Right lobe of liver (tissue), 6 donors: ENCODE measurements around the gene PIK3CB. TPM values are rescaled to one million over a fixed set of nuclear protein-coding genes. Genes with fewer than 3 reads are reported as not detected.

Source experiments
- ATAC-seq, 4 donors: fragments of 200-7000 bp; cut with Tn5 transposase; one replicate each; pipeline ENCODE4 v1.9.1; 2020; ENCODE audit warnings: mild to moderate bottlenecking in 4 of 4, moderate library complexity in 4 of 4
- DNase-seq, 3 donors: peaks; one replicate each; pipeline ENCODE4 v3.0.0-alpha.2; 2020
- H3K27ac ChIP-seq, 3 donors: fragments of 200-600 bp; one replicate each; pipeline ENCODE4 v1.8.0; 2022
- H3K27me3 ChIP-seq, 2 donors: fragments of 200-600 bp; one replicate each; pipeline ENCODE4 v1.8.0; 2022
- H3K36me3 ChIP-seq, 4 donors: fragments of 200-600 bp; sonication (generic) in 1 of 4; one replicate each; pipeline versions ENCODE4 v1.5.1 to v1.8.0; 2017 to 2022; ENCODE audit warnings: control low read depth in 1 of 4
- H3K4me1 ChIP-seq, 4 donors: fragments of 200-600 bp; sonication (generic) in 1 of 4; one replicate each; pipeline versions ENCODE4 v1.5.1 to v1.8.0; 2017 to 2022; ENCODE audit warnings: control low read depth in 1 of 4
- H3K4me3 ChIP-seq, 3 donors: fragments of 200-600 bp; one replicate each; pipeline ENCODE4 v1.8.0; 2022
- H3K9me3 ChIP-seq, 4 donors: fragments of 200-600 bp; sonication (generic) in 1 of 4; one replicate each; pipeline versions ENCODE4 v1.5.1 to v1.8.0; 2017 to 2022; ENCODE audit warnings: control low read depth in 1 of 4
- POLR2A ChIP-seq: fragments of 450-650 bp; IDR thresholded peaks from one replicate; pipeline ENCODE4 v1.6.1; 2017; ENCODE audit warnings: antibody characterized with exemption, mild to moderate bottlenecking
- WGBS: methylation state at CpG from one replicate; pipeline ENCODE4 v1.1.6; 2018; ENCODE audit warnings: low coverage, low lambda C conversion rate; ENCODE audit not compliant: insufficient coverage; ENCODE audit errors: missing lambda C conversion rate; 5-methylcytosine and 5-hydroxymethylcytosine counted together
- intact Hi-C, 2 donors: fragments of 100-400 bp; cut with DNase I; formaldehyde crosslinking; loops; one replicate each; pipeline versions ENCODE4 v1.11.2 to v1.14.1; 2022
- total RNA-seq, 6 experiments: library from RNA; depleted of rRNA in 2 of 6; stranded (reverse); fragments of >200 nt in 2 of 6; fragmentation: NEBNext Ultra II Directional in 3 of 6; extraction: Animal tissue kit (Norgen Biotek cat#: 25700) in 3 of 6; gene quantifications; one replicate each; pipeline versions ENCODE4 v1.1.0 to v1.2.4, GENCODE V29; 2016 to 2023
- TF ChIP-seq, protein P1 (sequence below), 4 donors: fragments of 200-600 bp in 3 of 4; fragments of 450-650 bp in 1 of 4; IDR thresholded peaks; one replicate each; pipeline versions ENCODE4 v1.5.1 to v1.8.0; 2016 to 2022; ENCODE audit warnings: antibody characterized with exemption in 4 of 4, mild to moderate bottlenecking in 2 of 4
- donor health status: DM: no; HTN: yes; CAD: no.
- donor health status: DM: no; HTN: no; CAD: no.
- donor health status: DM: no; HTN: no; CAD: no.
- donor health status: DM: no; HTN: yes; CAD: no.
- donor health status: DM: no; HTN: yes; CAD: no.

The PIK3CB gene
- total RNA-seq, 6 experiments from 2014 or later: 12.1 to 20.9 (median 14.6) TPM

DNA sequence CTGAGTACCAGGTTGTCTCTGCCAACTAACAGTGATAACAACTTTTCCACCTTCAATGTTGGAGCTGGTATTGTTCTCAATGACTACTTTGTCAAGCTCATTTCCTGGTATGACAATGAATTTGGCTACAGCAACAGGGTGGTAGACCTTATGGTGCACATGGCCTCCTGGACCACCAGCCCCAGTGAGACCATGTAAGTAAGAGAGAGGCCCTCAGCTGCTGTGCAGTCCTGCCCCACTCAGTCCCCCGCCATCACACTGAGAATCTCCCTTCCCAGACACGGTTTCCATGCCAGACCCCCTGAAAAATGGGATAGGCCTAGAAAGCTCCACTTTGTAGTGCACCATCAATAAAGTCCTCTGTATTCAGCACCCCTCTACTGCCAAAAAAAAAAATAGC lies 56.1 kb downstream of the PIK3CB start:
- no peak for ATAC-seq
- WGBS: 93% methylated on average over 2 of the region's 2 CpGs
- Histone ChIP-seq H3K27ac (no peak overlapping the region), H3K4me3 (no peak overlapping the region), H3K4me1 (peaks cover 0 to 8% (median 0%) of the 10 kb centered on the region in 4 donors), H3K36me3 (no peaks in the 10 kb centered on the region), H3K27me3 (no peaks in the 10 kb centered on the region), H3K9me3 (no peaks in the 10 kb centered on the region)
- DNase-seq: no peak
- TF ChIP-seq, protein P1, sequence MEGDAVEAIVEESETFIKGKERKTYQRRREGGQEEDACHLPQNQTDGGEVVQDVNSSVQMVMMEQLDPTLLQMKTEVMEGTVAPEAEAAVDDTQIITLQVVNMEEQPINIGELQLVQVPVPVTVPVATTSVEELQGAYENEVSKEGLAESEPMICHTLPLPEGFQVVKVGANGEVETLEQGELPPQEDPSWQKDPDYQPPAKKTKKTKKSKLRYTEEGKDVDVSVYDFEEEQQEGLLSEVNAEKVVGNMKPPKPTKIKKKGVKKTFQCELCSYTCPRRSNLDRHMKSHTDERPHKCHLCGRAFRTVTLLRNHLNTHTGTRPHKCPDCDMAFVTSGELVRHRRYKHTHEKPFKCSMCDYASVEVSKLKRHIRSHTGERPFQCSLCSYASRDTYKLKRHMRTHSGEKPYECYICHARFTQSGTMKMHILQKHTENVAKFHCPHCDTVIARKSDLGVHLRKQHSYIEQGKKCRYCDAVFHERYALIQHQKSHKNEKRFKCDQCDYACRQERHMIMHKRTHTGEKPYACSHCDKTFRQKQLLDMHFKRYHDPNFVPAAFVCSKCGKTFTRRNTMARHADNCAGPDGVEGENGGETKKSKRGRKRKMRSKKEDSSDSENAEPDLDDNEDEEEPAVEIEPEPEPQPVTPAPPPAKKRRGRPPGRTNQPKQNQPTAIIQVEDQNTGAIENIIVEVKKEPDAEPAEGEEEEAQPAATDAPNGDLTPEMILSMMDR (IDR thresholded peaks at IDR 0.05): no peak
- TF ChIP-seq POLR2A: no peak
- intact Hi-C loops: no loop called here

DNA sequence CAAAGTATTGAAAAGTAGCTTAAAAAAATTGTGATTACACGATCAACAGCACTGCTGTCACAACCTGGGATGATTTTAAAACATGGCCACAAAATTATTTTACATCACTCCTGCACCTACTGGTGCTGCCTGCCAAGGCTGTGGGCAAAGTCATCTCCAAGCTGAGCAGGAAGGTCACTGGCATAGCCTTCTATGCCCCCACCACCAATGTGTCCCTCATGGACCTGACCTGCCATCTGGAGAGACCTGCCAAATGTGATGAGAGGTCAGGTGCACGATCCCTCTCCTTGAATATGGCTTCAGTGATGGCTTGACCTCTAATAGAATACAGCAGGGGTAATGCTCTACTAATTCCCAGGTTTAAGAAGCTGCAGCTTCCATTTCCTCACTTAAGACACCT lies 57.8 kb downstream of the PIK3CB start:
- Histone ChIP-seq H3K4me1 (peaks cover 0 to 8% (median 0%) of the 10 kb centered on the region in 4 donors), H3K36me3 (no peaks in the 10 kb centered on the region), H3K27ac (no peak overlapping the region), H3K4me3 (no peak overlapping the region), H3K9me3 (no peaks in the 10 kb centered on the region), H3K27me3 (no peaks in the 10 kb centered on the region)
- DNase-seq (no peak), ATAC-seq (peak in 2 of 4 donors; percentile 21 to 47)
- intact Hi-C loops: no loop called here
- WGBS: 67% methylated on average over 1 of the region's 2 CpGs
- TF ChIP-seq POLR2A: no peak
- TF ChIP-seq, protein P1 (IDR thresholded peaks at IDR 0.05): no peak

DNA sequence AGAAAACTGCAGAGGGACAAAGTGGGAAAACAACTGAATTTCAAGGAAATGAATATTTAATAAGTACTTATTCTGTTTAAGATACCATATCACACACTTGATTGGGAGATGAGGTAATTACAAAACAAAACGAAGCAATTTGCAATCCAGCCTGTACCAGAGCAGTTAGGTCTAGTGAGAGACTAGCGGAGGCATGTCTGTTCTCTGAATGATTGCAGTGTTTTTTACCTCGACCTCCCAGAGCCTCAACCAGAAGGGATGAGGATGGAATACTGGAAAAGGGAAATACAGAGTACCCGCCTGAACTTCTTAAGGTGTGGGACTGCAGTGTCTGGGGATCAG lies 59.5 kb downstream of the PIK3CB start:
- no peaks in the 10 kb centered on the region for H3K27me3 ChIP-seq
- intact Hi-C loops: no loop called here
- no peaks in the 10 kb centered on the region for H3K36me3 ChIP-seq
- no peaks in the 10 kb centered on the region for H3K9me3 ChIP-seq
- H3K4me3 ChIP-seq: no peak overlapping the region
- peaks cover 0 to 8% (median 0%) of the 10 kb centered on the region in 4 donors for H3K4me1 ChIP-seq
- H3K27ac ChIP-seq: peak overlapping the region in 1 of 3 donors; percentile 16
- ATAC-seq (no peak), DNase-seq (no peak)
- TF ChIP-seq, protein P1 (IDR thresholded peaks at IDR 0.05): no peak
- no peak for TF ChIP-seq POLR2A
- WGBS: 59% methylated on average over 3 of the region's 4 CpGs

DNA sequence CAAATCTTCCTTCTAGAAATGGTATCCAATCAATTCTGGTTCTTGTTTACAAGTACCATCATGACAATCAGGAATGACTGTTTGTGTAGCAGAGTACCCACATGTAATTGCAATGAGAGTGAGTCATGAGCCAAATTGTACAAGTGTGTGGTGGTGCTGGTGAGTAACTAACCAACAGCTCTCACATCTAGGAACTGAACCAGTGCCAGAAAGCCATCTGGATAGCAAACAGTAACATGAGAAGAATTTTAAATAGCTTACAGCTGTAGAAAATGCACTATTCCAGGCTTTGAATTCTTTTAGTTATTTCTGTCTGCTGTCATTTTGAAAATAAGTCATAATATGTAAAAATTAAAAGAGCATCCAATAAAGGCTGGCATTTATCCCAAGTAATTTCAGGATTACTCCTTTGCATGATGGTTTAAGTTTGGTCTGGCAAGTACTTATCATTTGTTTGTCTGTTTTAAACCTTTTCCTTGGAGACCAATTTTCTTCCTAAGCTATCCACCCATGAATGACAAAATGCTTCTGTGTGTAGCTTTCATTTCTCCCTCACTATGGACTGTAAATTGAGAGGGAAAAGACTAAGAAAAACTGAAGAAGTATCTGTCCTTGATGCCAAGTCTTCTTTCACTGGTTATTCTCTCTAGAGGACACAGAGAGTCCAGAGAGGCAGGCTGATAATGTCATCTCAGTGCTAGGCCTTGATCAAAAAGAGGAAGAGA lies 60.0 kb downstream of the PIK3CB start:
- H3K4me3 ChIP-seq: no peak overlapping the region
- ATAC-seq: peak; percentile 42 to 97 (median 56)

More for the DNA sequence above, 60.0 kb downstream of the PIK3CB start:
- Histone ChIP-seq H3K27me3 (no peaks in the 10 kb centered on the region), H3K36me3 (no peaks in the 10 kb centered on the region), H3K9me3 (no peaks in the 10 kb centered on the region), H3K4me1 (peaks cover 0 to 8% (median 0%) of the 10 kb centered on the region in 4 donors), H3K27ac (peak overlapping the region in 1 of 3 donors; percentile 16)
- intact Hi-C loops: no loop called here
- DNase-seq: no peak
- TF ChIP-seq, protein P1 (IDR thresholded peaks at IDR 0.05): no peak
